PC-3 (cell line): Measurements from ENCODE around the gene PMAIP1. TPM values are rescaled to one million over a fixed set of nuclear protein-coding genes. Genes with fewer than 3 reads are reported as not detected.

Experiments
- ATAC-seq: fragments of 200-7000 bp; cut with Tn5 transposase; 2 replicates; pipeline ENCODE4 v1.9.1; 2020; ENCODE audit warnings: mild to moderate bottlenecking, moderate library complexity
- BruUV-seq: library from RNA; stranded (reverse); fragments of 400-500 nt; replicated peaks from 2 replicates; lab custom pipeline; 2021; lab: Mats Ljungman, UMichigan
- CTCF ChIA-PET: fragments of 300-600 bp; sonication (Branson Sonifier 250); formaldehyde crosslinking; loops from one replicate; lab custom pipeline; 2022; ENCODE audit warnings: antibody characterized with exemption; lab: Charles Lee
- POLR2A ChIA-PET: fragments of 300-600 bp; sonication (Branson Sonifier 250); formaldehyde crosslinking; loops from one replicate; lab custom pipeline; 2022; ENCODE audit warnings: antibody characterized with exemption; ENCODE audit not compliant: unreplicated experiment; lab: Charles Lee
- DNase-seq: peaks from one replicate; pipeline ENCODE4 v3.0.0-alpha.2; 2015
- H2AFZ ChIP-seq: fragments of 300-600 bp; sonication (generic); 2 replicates; pipeline ENCODE4 v1.6.0; 2016; ENCODE audit warnings: antibody characterized with exemption, low read length
- H3F3A ChIP-seq: fragments of 300-600 bp; sonication (generic); one replicate; pipeline ENCODE4 v1.6.0; 2017; ENCODE audit warnings: antibody characterized with exemption, low read length, control low read depth, mild to moderate bottlenecking; ENCODE audit not compliant: unreplicated experiment
- H3K27ac ChIP-seq: fragments of 300-600 bp; sonication (generic); 2 replicates; pipeline ENCODE4 v1.5.1; 2016; ENCODE audit warnings: mild to moderate bottlenecking, low read length
- H3K27me3 ChIP-seq: fragments of 300-600 bp; sonication (generic); 2 replicates; pipeline ENCODE4 v1.6.1; 2016; ENCODE audit warnings: low read length, mixed read lengths
- H3K36me3 ChIP-seq: fragments of 300-600 bp; sonication (generic); 2 replicates; pipeline ENCODE4 v1.6.1; 2016; ENCODE audit warnings: low read depth, mixed run types, low read length, mixed read lengths
- H3K4me1 ChIP-seq: fragments of 300-600 bp; sonication (generic); 2 replicates; pipeline ENCODE4 v1.5.1; 2016; ENCODE audit warnings: low read length; ENCODE audit not compliant: insufficient read depth
- H3K4me2 ChIP-seq: fragments of 300-600 bp; sonication (generic); 2 replicates; pipeline ENCODE4 v1.6.0; 2016; ENCODE audit warnings: low read length
- H3K4me3 ChIP-seq: fragments of 300-600 bp; sonication (generic); 2 replicates; pipeline ENCODE4 v1.5.1; 2016; ENCODE audit warnings: mild to moderate bottlenecking, low read length, mixed read lengths
- H3K79me2 ChIP-seq: fragments of 300-600 bp; sonication (generic); 2 replicates; pipeline ENCODE4 v1.6.1; 2017; ENCODE audit warnings: low read length, mixed read lengths
- H3K9ac ChIP-seq: fragments of 300-600 bp; sonication (generic); 2 replicates; pipeline ENCODE4 v1.6.0; 2016; ENCODE audit warnings: mild to moderate bottlenecking, low read length
- H3K9me2 ChIP-seq: fragments of 300-600 bp; sonication (generic); replicated peaks from 2 replicates; pipeline ENCODE4 v1.6.1; 2016; ENCODE audit warnings: mixed run types, low read length, mixed read lengths
- H3K9me3 ChIP-seq: fragments of 300-600 bp; sonication (generic); 2 replicates; pipeline ENCODE4 v1.6.1; 2016; ENCODE audit warnings: low read length, mixed read lengths
- H4K20me1 ChIP-seq: fragments of 300-600 bp; sonication (generic); 2 replicates; pipeline ENCODE4 v1.6.1; 2016; ENCODE audit warnings: low read length, mixed read lengths
- CTCF ChIP-seq: fragments of 300-600 bp; sonication (generic); conservative IDR thresholded peaks from 2 replicates; pipeline ENCODE4 v1.5.1; 2017; ENCODE audit warnings: antibody characterized with exemption, low read depth, mild to moderate bottlenecking, low read length
- EZH2 ChIP-seq: fragments of 300-600 bp; sonication (generic); IDR thresholded peaks from one replicate; pipeline ENCODE4 v1.6.1; 2017; ENCODE audit warnings: antibody characterized with exemption, mild to moderate bottlenecking, low read length; ENCODE audit not compliant: unreplicated experiment
- EZH2phosphoT487 ChIP-seq: fragments of 300-600 bp; sonication (generic); IDR thresholded peaks from 2 replicates; pipeline ENCODE4 v1.6.1; 2018; ENCODE audit warnings: mild to moderate bottlenecking, antibody characterized with exemption, low read length, borderline replicate concordance
- intact Hi-C: fragments of 100-400 bp; cut with micrococcal nuclease; formaldehyde crosslinking; loops from 2 replicates; pipeline ENCODE4 v1.9.0; 2023
- total RNA-seq: library from RNA; depleted of rRNA; stranded (reverse); fragments of >200 nt; gene quantifications from 2 replicates; pipeline ENCODE4 v1.2.3, GENCODE V29; 2014

PMAIP1 gene
- total RNA-seq, 1 experiment from 2014 or later, result 41.5 TPM

- H3K36me3 ChIP-seq, result no peaks in the 10 kb centered on the region
- H2AFZ ChIP-seq, result no peak overlapping the region
- H3K4me1 ChIP-seq, result peaks cover 11% of the 10 kb centered on the region
- H3K9ac ChIP-seq, result no peak overlapping the region
- no peaks in the 10 kb centered on the region for H3K27me3 ChIP-seq
- H4K20me1 ChIP-seq, result no peaks in the 10 kb centered on the region
- no peak overlapping the region for H3K4me3 ChIP-seq
- TF ChIP-seq EZH2, result no peak
- TF ChIP-seq EZH2phosphoT487, result no peak
- no peak for TF ChIP-seq CTCF
- no peaks in the 10 kb centered on the region for H3K9me3 ChIP-seq
- ChIA-PET CTCF (no interaction called here), POLR2A (no interaction called here)
- H3F3A ChIP-seq, result no peaks in the 10 kb centered on the region
- no peaks in the 10 kb centered on the region for H3K79me2 ChIP-seq
- no peak overlapping the region for H3K27ac ChIP-seq
- ATAC-seq (no peak), DNase-seq (no peak)
- no peaks in the 10 kb centered on the region for H3K9me2 ChIP-seq
- no TSS peak for BruUV-seq
- H3K4me2 ChIP-seq, result no peak overlapping the region
- intact Hi-C loops, result no loop called here
Measured at GRCh38 chr18:59870623-59871130, 29.1 kb upstream of the PMAIP1 start.

- no peak for DNase-seq
- peaks cover 11% of the 10 kb centered on the region for H3K4me1 ChIP-seq
Measured at GRCh38 chr18:59871711-59872362, 28.0 kb upstream of the PMAIP1 start.

More at GRCh38 chr18:59871711-59872362, 28.0 kb upstream of the PMAIP1 start:
- no TSS peak for BruUV-seq
- Histone ChIP-seq H3K9ac (no peak overlapping the region), H4K20me1 (no peaks in the 10 kb centered on the region), H3K9me3 (no peaks in the 10 kb centered on the region), H3K9me2 (no peaks in the 10 kb centered on the region), H3F3A (no peaks in the 10 kb centered on the region), H3K4me2 (no peak overlapping the region), H3K79me2 (no peaks in the 10 kb centered on the region), H3K36me3 (no peaks in the 10 kb centered on the region), H3K27me3 (no peaks in the 10 kb centered on the region), H2AFZ (no peak overlapping the region), H3K4me3 (no peak overlapping the region), H3K27ac (no peak overlapping the region)
- intact Hi-C loops, result no loop called here
- CTCF ChIA-PET, result no interaction called here
- POLR2A ChIA-PET, result no interaction called here
- TF ChIP-seq EZH2phosphoT487 (no peak), CTCF (no peak), EZH2 (no peak)
- no peak for ATAC-seq
